ENCODE results near the gene OR5D14.

The OR5D14 gene

DNA sequence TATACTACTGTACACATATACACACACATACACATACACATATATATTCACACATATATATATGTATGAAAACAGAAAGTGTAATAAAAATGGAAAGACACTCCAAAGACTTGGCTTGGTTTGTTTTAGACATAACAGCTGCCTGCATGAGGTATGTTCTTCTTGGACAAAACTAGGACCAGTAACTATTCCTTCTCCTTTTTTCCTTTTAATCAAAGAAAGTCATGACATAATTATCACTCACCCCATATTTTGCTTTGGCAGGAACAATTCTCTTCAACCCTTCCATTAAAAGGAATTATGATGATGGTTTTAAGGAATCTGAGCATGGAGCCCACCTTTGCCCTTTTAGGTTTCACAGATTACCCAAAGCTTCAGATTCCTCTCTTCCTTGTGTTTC is at the start of gene OR5D14:
Gene OR5D14, plus strand, starts transcription at position 301 of the 400 bp plus-strand sequence. Its CDS starts 0 bp downstream, at position 301.
- DNase-seq (ENCODE audit: low read depth in 2 of 2), result no peak

DNA sequence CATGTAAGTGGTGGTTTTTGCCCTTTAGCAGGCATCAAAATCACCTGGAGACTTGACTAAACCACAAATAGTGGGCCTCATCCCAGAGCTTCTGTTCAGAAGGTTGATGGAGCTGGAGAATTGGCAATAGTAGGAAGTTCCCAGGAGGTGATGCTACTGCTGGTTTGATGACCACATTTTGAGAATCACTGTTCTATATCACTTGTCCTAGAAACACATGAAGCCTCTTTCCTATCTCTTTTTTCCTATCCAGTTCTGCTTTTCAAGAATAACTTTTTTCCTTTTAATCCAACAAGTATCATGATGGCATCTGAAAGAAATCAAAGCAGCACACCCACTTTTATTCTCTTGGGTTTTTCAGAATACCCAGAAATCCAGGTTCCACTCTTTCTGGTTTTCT is 22.2 kb upstream of the OR5D14 start, which contains the start of gene OR5D13:
Gene OR5D13, plus strand, starts transcription at position 301 of the 400 bp plus-strand sequence. Its CDS starts 0 bp downstream, at position 301.
- no peak for DNase-seq (ENCODE audit: low read depth in 2 of 2)

DNA sequence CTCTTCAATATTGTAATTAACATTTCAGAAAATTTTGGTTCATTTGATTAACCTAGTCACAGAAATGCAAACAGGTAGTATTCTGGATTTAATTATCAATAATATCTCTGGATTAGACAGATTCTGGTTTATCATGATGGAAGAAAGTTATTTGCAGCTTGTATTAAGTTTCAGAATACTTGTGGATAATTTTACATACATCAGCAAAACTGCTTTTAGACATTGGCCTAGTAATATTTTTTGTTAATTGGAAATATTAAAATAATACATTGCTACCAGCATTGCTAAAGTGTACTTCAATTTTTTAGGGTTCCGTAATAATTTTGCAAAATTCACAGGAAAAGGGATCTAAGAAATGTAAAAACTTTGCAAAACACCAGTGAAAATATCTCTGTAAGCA is 3.8 kb upstream of the OR5D14 start:
- no peak for DNase-seq (ENCODE audit: low read depth in 2 of 2)

DNA sequence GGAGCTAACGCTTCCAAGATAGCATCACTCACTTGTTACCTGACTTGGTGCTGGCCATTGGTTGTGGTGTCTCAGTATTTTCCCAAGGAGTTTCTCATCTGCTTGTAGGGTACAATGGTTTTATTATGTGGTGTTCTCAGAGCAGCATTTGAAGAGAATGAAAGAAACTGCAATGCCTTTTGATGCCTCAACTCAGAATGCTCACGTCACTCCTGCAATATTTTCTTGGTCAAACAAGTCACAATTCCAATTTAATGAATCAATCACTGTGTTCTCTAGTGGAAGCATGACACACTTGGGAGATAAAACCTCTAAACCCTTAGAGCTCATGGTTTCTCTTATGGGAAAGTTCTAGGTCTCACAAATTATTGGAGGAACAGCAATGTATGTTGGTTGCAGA is 2.0 kb upstream of the OR5D14 start:
- no peak for DNase-seq (ENCODE audit: low read depth in 2 of 2)

DNA sequence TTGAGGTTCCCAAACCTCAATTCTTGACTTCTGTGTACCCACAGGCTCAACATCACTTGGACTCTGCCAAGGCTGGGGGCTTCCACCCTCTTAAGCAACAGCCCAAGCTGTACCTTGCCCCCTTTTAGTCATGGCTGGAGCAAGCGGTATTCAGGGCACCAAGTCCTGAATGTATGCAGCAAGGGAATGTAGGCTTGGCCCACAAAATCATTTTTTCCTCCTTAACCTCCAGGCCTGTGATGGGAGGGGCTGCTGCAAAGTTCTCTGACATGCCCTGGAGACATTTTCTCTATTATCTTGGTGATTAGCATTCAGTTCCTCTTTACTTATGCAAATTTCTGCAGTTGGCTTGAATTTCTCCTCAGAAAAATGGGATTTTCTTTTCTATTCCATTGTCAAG is 10.9 kb downstream of the OR5D14 start:
- no peak for DNase-seq (ENCODE audit: low read depth in 2 of 2)

DNA sequence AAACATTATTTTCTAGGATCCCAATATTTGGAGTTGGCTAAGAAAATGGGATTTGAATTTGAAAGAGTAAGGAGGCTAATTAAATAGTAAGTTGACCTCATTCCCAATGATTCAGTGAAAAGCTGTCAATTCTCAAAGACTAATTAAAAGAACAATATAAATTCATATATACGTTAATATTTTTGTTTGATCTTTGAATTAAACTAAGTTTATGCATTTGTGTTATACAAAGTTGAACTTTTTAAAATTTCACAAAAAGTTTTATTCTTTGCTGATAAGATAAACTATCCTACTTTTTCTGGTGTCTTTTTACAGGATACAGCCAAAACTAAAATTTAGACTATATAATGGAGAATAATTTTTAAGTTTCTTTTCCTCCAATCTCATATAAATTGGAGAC is 15.7 kb downstream of the OR5D14 start, which contains the start of gene OR5L1:
Gene OR5L1, plus strand, starts transcription at position 301 of the 400 bp plus-strand sequence. CDS start 100 bp downstream, outside the sequence.
- DNase-seq (ENCODE audit: low read depth in 2 of 2), result no peak

DNA sequence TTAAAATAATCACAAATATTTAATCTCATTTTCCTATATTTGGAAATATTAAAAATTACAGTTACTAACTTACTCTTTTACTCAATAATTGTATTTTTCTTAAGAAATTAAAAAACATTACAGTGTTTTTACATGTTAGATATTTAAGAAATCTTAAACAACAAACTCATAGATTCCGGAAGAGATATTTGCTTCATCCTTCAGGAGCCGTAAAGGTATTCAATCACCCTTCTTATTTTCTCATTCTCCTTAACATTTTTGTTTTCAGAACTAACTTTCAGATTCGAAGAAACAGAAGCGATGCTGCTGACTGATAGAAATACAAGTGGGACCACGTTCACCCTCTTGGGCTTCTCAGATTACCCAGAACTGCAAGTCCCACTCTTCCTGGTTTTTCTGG is 24.0 kb downstream of the OR5D14 start, which contains the start of gene OR5D18:
Gene OR5D18, plus strand, starts transcription at position 301 of the 400 bp plus-strand sequence. Its CDS starts 0 bp downstream, at position 301.
- DNase-seq (ENCODE audit: low read depth in 2 of 2), result no peak

DNA sequence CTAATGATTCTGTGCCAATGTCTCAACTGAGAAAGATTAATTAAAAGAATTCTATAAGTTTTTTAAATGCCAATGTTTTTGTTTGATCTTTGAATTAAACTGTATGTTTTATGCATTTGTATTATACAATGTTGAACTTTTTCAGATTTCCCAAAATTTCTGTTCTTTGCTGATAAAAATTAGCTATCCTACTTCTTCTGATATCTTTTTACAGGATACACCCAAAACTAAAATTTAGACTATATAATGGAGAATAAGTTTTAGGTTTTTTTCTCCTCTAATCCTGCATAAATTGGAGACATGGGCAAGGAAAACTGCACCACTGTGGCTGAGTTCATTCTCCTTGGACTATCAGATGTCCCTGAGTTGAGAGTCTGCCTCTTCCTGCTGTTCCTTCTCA is 31.6 kb downstream of the OR5D14 start, which contains the start of gene OR5L2:
Gene OR5L2, plus strand, starts transcription at position 301 of the 400 bp plus-strand sequence. Its CDS starts 0 bp downstream, at position 301.
- DNase-seq (ENCODE audit: low read depth in 2 of 2), result no peak

DNA sequence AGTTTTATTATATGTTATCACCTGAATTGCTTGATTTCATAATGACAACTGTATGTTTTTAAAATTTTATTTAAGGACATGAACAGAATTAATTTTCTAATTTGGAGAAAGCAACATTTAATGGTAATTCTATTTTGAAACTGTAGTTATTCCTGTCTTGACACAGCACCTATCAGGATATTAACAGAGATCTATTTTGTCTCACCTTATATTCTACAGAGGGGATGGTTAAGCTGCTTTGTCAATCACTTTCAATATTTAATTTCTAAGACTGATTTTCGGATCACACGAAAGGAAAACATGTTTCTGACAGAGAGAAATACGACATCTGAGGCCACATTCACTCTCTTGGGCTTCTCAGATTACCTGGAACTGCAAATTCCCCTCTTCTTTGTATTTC is 43.1 kb downstream of the OR5D14 start, which contains the start of gene OR5D16:
Gene OR5D16, plus strand, starts transcription at position 301 of the 400 bp plus-strand sequence. Its CDS starts 0 bp downstream, at position 301.
- DNase-seq (ENCODE audit: low read depth in 2 of 2), result no peak

Data from stimulated activated CD4-positive, alpha-beta T cell treated with anti-CD3 and anti-CD28 coated beads, Interleukin-4, amount 100 ng/mL, for 48 hours (primary cell).